WTC11 (cell line): ENCODE results near the gene MOGAT2.

Source experiments
- CTCF ChIP-seq: fragments of 200-600 bp; IDR thresholded peaks from 2 replicates; pipeline ENCODE4 v1.8.0; 2022; ENCODE audit warnings: antibody characterized with exemption
- E2F4 ChIP-seq: sonication (generic); formaldehyde crosslinking; IDR thresholded peaks from 2 replicates; pipeline ENCODE4 v1.8.1; 2022; ENCODE audit warnings: low read depth, mild to moderate bottlenecking, moderate library complexity, missing genetic modification reagents, borderline replicate concordance
- JUN ChIP-seq: sonication (generic); formaldehyde crosslinking; IDR thresholded peaks from 2 replicates; pipeline ENCODE4 v1.8.0; 2023; ENCODE audit warnings: mild to moderate bottlenecking, missing genetic modification reagents
- MXD4 ChIP-seq: fragments of 250-450 bp; sonication (Bioruptor Pico); IDR thresholded peaks from 2 replicates; pipeline ENCODE4 v1.8.0; 2021; ENCODE audit warnings: mild to moderate bottlenecking, moderate library complexity, borderline replicate concordance
- MYBL2 ChIP-seq: sonication (generic); formaldehyde crosslinking; IDR thresholded peaks from 2 replicates; pipeline ENCODE4 v1.8.1; 2023; ENCODE audit warnings: mild to moderate bottlenecking, moderate library complexity, missing genetic modification reagents
- NR1H2 ChIP-seq: sonication (generic); formaldehyde crosslinking; IDR thresholded peaks from 2 replicates; pipeline ENCODE4 v1.9.0; 2021; ENCODE audit warnings: mild to moderate bottlenecking, moderate library complexity, missing genetic modification reagents
- PREB ChIP-seq: sonication (generic); formaldehyde crosslinking; IDR thresholded peaks from 2 replicates; pipeline ENCODE4 v1.8.1; 2022; ENCODE audit warnings: mild to moderate bottlenecking, missing genetic modification reagents, moderate library complexity, borderline replicate concordance
- ZBTB21 ChIP-seq: sonication (generic); formaldehyde crosslinking; IDR thresholded peaks from 2 replicates; pipeline ENCODE4 v1.8.1; 2023; ENCODE audit warnings: mild to moderate bottlenecking, missing genetic modification reagents, borderline replicate concordance
- ZNF317 ChIP-seq: sonication (generic); formaldehyde crosslinking; IDR thresholded peaks from 2 replicates; pipeline ENCODE4 v1.8.1; 2023; ENCODE audit warnings: low read depth, mild to moderate bottlenecking, moderate library complexity, missing genetic modification reagents, borderline replicate concordance
- ZNF512 ChIP-seq: sonication (generic); formaldehyde crosslinking; IDR thresholded peaks from 2 replicates; pipeline ENCODE4 v1.8.1; 2022; ENCODE audit warnings: missing genetic modification reagents, borderline replicate concordance
- TF ChIP-seq, protein P1 (sequence below): sonication (generic); formaldehyde crosslinking; conservative IDR thresholded peaks from 2 replicates; pipeline ENCODE4 v1.8.1; 2022; ENCODE audit warnings: mild to moderate bottlenecking, missing genetic modification reagents

DNA sequence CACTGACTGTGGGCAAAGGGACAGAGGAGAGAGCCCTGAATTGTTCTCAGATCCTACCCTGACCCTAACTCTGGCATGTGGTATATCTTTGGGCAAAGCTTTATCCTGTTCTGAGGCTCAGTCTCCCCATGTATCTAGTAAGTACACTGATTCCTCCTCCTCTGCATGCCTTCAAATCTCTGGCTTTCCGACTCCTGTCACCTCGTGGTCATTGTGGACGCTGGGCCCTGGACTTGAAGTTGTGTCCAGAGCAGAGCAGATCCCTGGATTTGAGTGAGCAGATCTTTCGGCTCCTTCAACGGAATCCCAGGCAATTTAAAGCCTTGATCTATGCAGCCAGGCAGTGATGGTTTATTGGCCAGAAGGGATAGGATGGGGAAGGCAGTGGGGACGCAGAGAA, 3.0 kb downstream of the MOGAT2 start:
- TF ChIP-seq MXD4 (no peak), CTCF (no peak), MYBL2 (CRISPR knock-in tag) (no peak), JUN (no peak), ZBTB21 (CRISPR knock-in tag) (no peak), ZNF317 (CRISPR knock-in tag) (no peak), NR1H2 (CRISPR knock-in tag) (no peak), PREB (CRISPR knock-in tag) (no peak), E2F4 (CRISPR knock-in tag) (no peak), ZNF512 (no peak)
- TF ChIP-seq, protein P1, sequence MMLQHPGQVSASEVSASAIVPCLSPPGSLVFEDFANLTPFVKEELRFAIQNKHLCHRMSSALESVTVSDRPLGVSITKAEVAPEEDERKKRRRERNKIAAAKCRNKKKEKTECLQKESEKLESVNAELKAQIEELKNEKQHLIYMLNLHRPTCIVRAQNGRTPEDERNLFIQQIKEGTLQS (CRISPR knock-in tag) = no peak
